ENCODE data around the gene DR1. TPM values are rescaled to one million over a fixed set of nuclear protein-coding genes. Genes with fewer than 3 reads are reported as not detected.

The DR1 gene
- total RNA-seq, 4 donors from 2014 or later: 19.5 to 83.1 (median 46.1) TPM

GRCh38 chr1:93360111-93360510, 14.4 kb downstream of the DR1 start:
- peaks cover 0 to under 1% of the 10 kb centered on the region in 2 donors for H3K4me1 ChIP-seq
- no peak overlapping the region for H3K4me3 ChIP-seq
- DNase-seq: no peak
- H3K36me3 ChIP-seq: no peaks in the 10 kb centered on the region
- H3K27ac ChIP-seq: no peak overlapping the region
- no peaks in the 10 kb centered on the region for H3K27me3 ChIP-seq
- intact Hi-C loops (cut with DNase I; ENCODE audit: low total_unique reads): no loop called here
- H3K9me3 ChIP-seq: no peaks in the 10 kb centered on the region
- TF ChIP-seq, protein P1, sequence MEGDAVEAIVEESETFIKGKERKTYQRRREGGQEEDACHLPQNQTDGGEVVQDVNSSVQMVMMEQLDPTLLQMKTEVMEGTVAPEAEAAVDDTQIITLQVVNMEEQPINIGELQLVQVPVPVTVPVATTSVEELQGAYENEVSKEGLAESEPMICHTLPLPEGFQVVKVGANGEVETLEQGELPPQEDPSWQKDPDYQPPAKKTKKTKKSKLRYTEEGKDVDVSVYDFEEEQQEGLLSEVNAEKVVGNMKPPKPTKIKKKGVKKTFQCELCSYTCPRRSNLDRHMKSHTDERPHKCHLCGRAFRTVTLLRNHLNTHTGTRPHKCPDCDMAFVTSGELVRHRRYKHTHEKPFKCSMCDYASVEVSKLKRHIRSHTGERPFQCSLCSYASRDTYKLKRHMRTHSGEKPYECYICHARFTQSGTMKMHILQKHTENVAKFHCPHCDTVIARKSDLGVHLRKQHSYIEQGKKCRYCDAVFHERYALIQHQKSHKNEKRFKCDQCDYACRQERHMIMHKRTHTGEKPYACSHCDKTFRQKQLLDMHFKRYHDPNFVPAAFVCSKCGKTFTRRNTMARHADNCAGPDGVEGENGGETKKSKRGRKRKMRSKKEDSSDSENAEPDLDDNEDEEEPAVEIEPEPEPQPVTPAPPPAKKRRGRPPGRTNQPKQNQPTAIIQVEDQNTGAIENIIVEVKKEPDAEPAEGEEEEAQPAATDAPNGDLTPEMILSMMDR (IDR thresholded peaks at IDR 0.05): no peak
- TF ChIP-seq POLR2A (IDR thresholded peaks at IDR 0.05): no peak

DNA sequence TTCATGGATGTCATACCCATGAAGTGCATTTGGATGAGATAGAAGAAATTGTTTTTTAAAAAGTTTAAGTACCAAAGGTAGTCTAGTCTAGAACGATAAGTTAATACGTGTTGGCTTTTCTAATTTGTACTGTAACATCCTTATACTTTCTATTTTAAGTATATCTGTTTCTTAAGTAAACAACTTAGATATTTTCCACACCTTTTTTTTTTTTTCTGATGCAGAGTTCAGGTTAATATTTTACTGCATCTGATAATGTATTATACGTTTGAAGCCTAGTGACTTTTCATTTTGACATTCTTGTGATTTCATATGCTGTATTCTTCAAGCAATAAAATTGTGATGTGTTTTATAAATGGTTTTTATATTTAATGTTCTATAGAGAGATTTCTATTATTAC, 16.5 kb downstream of the DR1 start:
- Histone ChIP-seq H3K4me3 (no peak overlapping the region), H3K27me3 (no peaks in the 10 kb centered on the region), H3K4me1 (peaks cover 0 to 3% of the 10 kb centered on the region in 2 donors), H3K9me3 (no peaks in the 10 kb centered on the region), H3K27ac (no peak overlapping the region), H3K36me3 (no peaks in the 10 kb centered on the region)
- no peak for DNase-seq
- TF ChIP-seq, protein P1 (IDR thresholded peaks at IDR 0.05): no peak
- no peak for TF ChIP-seq POLR2A (IDR thresholded peaks at IDR 0.05)
- intact Hi-C loops (cut with DNase I; ENCODE audit: low total_unique reads): no loop called here

DNA sequence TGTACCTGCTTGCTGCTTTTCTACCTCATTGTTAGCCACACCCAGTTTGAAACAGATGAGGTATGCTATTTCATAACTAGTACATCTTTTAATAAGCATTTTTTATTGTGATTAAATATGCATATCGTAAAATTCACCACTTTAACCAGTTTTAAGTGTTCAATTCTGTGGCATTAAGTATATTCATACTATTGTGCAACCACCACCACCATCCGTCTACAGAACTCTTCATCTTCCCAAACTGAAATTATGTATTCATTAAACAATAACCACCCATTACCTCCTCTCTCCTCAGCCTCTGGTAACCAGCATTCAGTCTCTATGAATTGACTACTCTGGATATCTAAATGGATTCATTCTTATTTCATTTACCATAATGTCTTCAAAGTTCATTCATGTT, 20.1 kb downstream of the DR1 start:
- no peak for DNase-seq
- H3K9me3 ChIP-seq: no peaks in the 10 kb centered on the region
- no peak for TF ChIP-seq POLR2A (IDR thresholded peaks at IDR 0.05)
- TF ChIP-seq, protein P1 (IDR thresholded peaks at IDR 0.05): no peak
- no peaks in the 10 kb centered on the region for H3K36me3 ChIP-seq
- intact Hi-C loops (cut with DNase I; ENCODE audit: low total_unique reads): no loop called here
- no peak overlapping the region for H3K27ac ChIP-seq
- peaks cover 0 to 3% of the 10 kb centered on the region in 2 donors for H3K4me1 ChIP-seq
- no peaks in the 10 kb centered on the region for H3K27me3 ChIP-seq
- H3K4me3 ChIP-seq: no peak overlapping the region

DNA sequence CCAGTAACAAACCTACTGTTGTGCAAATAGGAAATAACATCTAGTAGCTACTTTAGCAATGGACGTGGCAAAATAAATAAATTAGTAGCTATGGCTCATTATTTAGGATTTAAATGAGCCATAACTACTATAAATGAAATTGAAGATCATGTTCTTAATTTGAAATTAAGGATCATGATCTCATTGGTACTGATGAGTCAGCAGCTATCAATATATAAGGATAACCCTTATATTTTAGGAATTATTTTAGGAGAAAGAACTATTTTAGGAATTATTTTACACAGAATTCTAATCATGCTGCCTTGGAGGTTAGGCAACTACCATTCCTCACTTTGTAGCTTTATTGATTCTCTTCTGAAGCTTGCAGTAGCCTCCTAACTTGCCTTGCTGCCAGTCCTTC, 24.0 kb downstream of the DR1 start:
- Histone ChIP-seq H3K4me3 (no peak overlapping the region), H3K27me3 (no peaks in the 10 kb centered on the region), H3K36me3 (no peaks in the 10 kb centered on the region), H3K9me3 (no peaks in the 10 kb centered on the region), H3K4me1 (peaks cover 0 to 3% of the 10 kb centered on the region in 2 donors), H3K27ac (no peak overlapping the region)
- DNase-seq: no peak
- no peak for TF ChIP-seq POLR2A (IDR thresholded peaks at IDR 0.05)
- TF ChIP-seq, protein P1 (IDR thresholded peaks at IDR 0.05): no peak
- intact Hi-C loops (cut with DNase I; ENCODE audit: low total_unique reads): no loop called here

DNA sequence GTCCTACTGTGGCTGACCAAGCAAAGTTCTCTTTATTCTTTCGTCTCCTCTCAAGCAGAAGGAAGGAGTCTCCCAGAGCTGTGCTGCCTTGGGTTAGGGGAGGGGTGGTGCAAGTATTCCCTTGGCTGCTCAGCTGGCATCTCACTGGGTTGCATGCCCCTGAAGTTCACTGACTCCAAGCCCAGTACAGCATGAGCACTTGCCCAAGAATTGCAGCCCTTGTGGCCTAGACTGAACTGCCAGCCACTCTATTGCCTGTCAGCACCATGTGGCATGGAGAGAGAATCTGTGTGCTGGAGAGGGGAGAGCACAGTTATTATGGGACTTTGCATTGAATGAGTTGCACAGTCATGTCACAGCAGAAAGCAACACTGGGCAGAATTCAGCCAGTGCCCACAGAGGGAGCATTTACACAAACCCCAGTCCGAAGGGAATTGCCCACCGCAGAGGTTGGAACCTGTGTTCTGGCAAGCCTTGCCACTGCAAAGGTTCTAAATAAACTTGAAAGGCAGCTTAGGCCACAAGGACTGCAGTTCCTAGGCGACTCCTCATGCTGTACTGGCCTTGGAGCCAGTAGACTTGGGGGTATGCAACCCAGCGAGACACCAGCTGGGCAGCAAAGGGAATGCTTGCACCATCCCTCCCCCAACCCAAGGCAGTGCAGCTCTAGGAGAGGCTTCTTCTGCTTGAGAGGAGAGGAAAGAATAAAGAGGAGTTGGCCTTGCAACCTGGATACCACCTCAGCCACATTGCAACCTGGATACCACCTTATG, 28.8 kb downstream of the DR1 start:
- no peak overlapping the region for H3K27ac ChIP-seq
- intact Hi-C loops (cut with DNase I; ENCODE audit: low total_unique reads): no loop called here

More for the DNA sequence above, 28.8 kb downstream of the DR1 start:
- TF ChIP-seq POLR2A (IDR thresholded peaks at IDR 0.05): no peak
- TF ChIP-seq, protein P1 (IDR thresholded peaks at IDR 0.05): no peak
- no peak for DNase-seq
- no peak overlapping the region for H3K4me3 ChIP-seq
- H3K9me3 ChIP-seq: no peaks in the 10 kb centered on the region
- H3K36me3 ChIP-seq: no peaks in the 10 kb centered on the region
- no peaks in the 10 kb centered on the region for H3K27me3 ChIP-seq
- H3K4me1 ChIP-seq: no peaks in the 10 kb centered on the region
